Naive thymus-derived CD4-positive, alpha-beta T cell (primary cell): ENCODE data around the gene CNP. TPM values are rescaled to one million over a fixed set of nuclear protein-coding genes. Genes with fewer than 3 reads are reported as not detected.

Experiments used
- ATAC-seq: fragments of 150-1000 bp; cut with Tn5 transposase; 2 replicates; pipeline ENCODE4 v1.10.0; 2021; ENCODE audit warnings: mild to moderate bottlenecking, moderate library complexity
- CTCF ChIA-PET: fragments of 350-600 bp; sonication (Branson Sonifier 250); formaldehyde crosslinking; loops from one replicate; lab custom pipeline; 2021; ENCODE audit warnings: antibody characterized with exemption; lab: Charles Lee
- POLR2A ChIA-PET: fragments of 350-600 bp; sonication (Branson Sonifier 250); formaldehyde crosslinking; loops from one replicate; lab custom pipeline; 2021; ENCODE audit warnings: antibody characterized with exemption, inconsistent platforms; lab: Charles Lee
- DNase-seq, 9 donors: peaks; one replicate each; pipeline versions ENCODE4 v3.0.0 to v3.0.0-alpha.2; 2020 to 2022; ENCODE audit warnings: mixed read lengths in 1 of 9
- H3K27ac ChIP-seq: one replicate; pipeline ENCODE4 v1.7.0; 2013; ENCODE audit warnings: mild to moderate bottlenecking, low read depth, low read length, moderate library complexity
- H3K27me3 ChIP-seq, 2 donors: one replicate each; pipeline ENCODE4 v1.7.0; 2013; ENCODE audit warnings: low read length in 2 of 2, mild to moderate bottlenecking in 2 of 2, moderate library complexity in 2 of 2; ENCODE audit not compliant: control insufficient read depth in 2 of 2, insufficient read depth in 2 of 2
- H3K36me3 ChIP-seq, 3 experiments: 1 replicate in 2 of 3; 2 replicates in 1 of 3; pipeline ENCODE4 v1.7.0; 2013; ENCODE audit warnings: low read length in 3 of 3, mild to moderate bottlenecking in 3 of 3, moderate library complexity in 1 of 3; ENCODE audit not compliant: insufficient read depth in 3 of 3, control insufficient read depth in 2 of 3
- H3K4me1 ChIP-seq, 2 donors: one replicate each; pipeline ENCODE4 v1.7.0; 2013; ENCODE audit warnings: low read length in 2 of 2, mild to moderate bottlenecking in 2 of 2, moderate library complexity in 1 of 2; ENCODE audit not compliant: control insufficient read depth in 2 of 2, insufficient read depth in 2 of 2
- H3K4me3 ChIP-seq: 2 replicates; pipeline ENCODE4 v1.7.0; 2013; ENCODE audit warnings: mild to moderate bottlenecking, low read length
- H3K9me3 ChIP-seq, 3 experiments: 1 replicate in 2 of 3; 2 replicates in 1 of 3; pipeline ENCODE4 v1.7.0; 2013; ENCODE audit warnings: low read length in 3 of 3; ENCODE audit not compliant: control insufficient read depth in 2 of 3
- H3K27ac Mint-ChIP-seq, 9 donors: one replicate each; pipeline ENCODE4 v1.8.0; 2020 to 2022; ENCODE audit warnings: mixed read lengths in 9 of 9, mild to moderate bottlenecking in 8 of 9, moderate library complexity in 5 of 9, inconsistent platforms in 2 of 9
- H3K27me3 Mint-ChIP-seq, 5 donors: one replicate each; pipeline ENCODE4 v1.8.0; 2021 to 2022; ENCODE audit warnings: mixed read lengths in 5 of 5, mild to moderate bottlenecking in 1 of 5
- H3K36me3 Mint-ChIP-seq, 5 donors: one replicate each; pipeline ENCODE4 v1.8.0; 2020 to 2022; ENCODE audit warnings: mixed read lengths in 5 of 5, mild to moderate bottlenecking in 3 of 5, inconsistent platforms in 1 of 5
- H3K4me1 Mint-ChIP-seq, 7 donors: one replicate each; pipeline ENCODE4 v1.8.0; 2020 to 2022; ENCODE audit warnings: mixed read lengths in 7 of 7, mild to moderate bottlenecking in 3 of 7, inconsistent platforms in 1 of 7
- H3K4me3 Mint-ChIP-seq, 10 donors: one replicate each; pipeline ENCODE4 v1.8.0; 2020 to 2022; ENCODE audit warnings: mild to moderate bottlenecking in 10 of 10, mixed read lengths in 10 of 10, moderate library complexity in 6 of 10, inconsistent platforms in 2 of 10
- H3K9me3 Mint-ChIP-seq, 11 donors: one replicate each; pipeline ENCODE4 v1.8.0; 2020 to 2022; ENCODE audit warnings: mixed read lengths in 11 of 11, mild to moderate bottlenecking in 4 of 11, inconsistent platforms in 1 of 11, moderate library complexity in 1 of 11
- intact Hi-C, 2 donors: fragments of 100-400 bp; cut with micrococcal nuclease; formaldehyde crosslinking; loops; one replicate each; pipeline ENCODE4 v1.15.1; 2023
- polyA plus RNA-seq, 2 donors: library from polyadenylated mRNA; unstranded; fragments of 300-500 nt; fragmentation: Illumina TruSeq; gene quantifications; one replicate each; pipeline ENCODE4 v1.2.3, GENCODE V29; 2021
- total RNA-seq, 6 experiments: library from RNA in 5 of 6; stranded (reverse) in 5 of 6; gene quantifications; 1 replicate in 5 of 6; 2 replicates in 1 of 6; pipeline ENCODE4 v1.2.3 and lab custom pipeline; 2021 to 2026

The CNP gene
- total and polyA plus RNA-seq, 7 experiments from 2014 or later: 29.6 to 86.3 (median 32.5) TPM

- ATAC-seq: no peak
- intact Hi-C loops: loop anchor here (2.0 to 10.0 kb wide), 7 partner anchors 149 to 1371 kb away; partner anchors contain the start of genes STAT3 (in 2 of the 2), BECN1 (in 1 of the 2), KCNH4 (in 1 of the 2) and KLHL11 (in 1 of the 2)
- Histone ChIP-seq H3K9me3 (no peaks in the 10 kb centered on the region), H3K36me3 (peaks cover 0 to 13% (median 0%) of the 10 kb centered on the region in 3 experiments), H3K27ac (peak overlapping the region; percentile 98), H3K4me1 (peaks cover 35 to 40% of the 10 kb centered on the region in 2 donors), H3K4me3 (peak overlapping the region; percentile 79), H3K27me3 (no peaks in the 10 kb centered on the region)
- Mint-ChIP-seq H3K4me1 (peaks cover 50 to 84% (median 69%) of the 10 kb centered on the region in 7 donors), H3K36me3 (peaks cover 0 to 7% (median 0%) of the 10 kb centered on the region in 5 donors), H3K27ac (peak overlapping the region; percentile 96 to 100 (median 99)), H3K4me3 (peak overlapping the region; percentile 91 to 100 (median 99)), H3K9me3 (peaks cover 0 to 2% (median 0%) of the 10 kb centered on the region in 11 donors), H3K27me3 (no peaks in the 10 kb centered on the region)
- DNase-seq: peak in 1 of 9 donors; percentile 5
- CTCF ChIA-PET: interaction anchor here (1.5 to 3.5 kb wide), 2 partner anchors 10 to 50 kb away, joined by 3 to 22 read pairs; partner anchors contain the start of gene CNP
- POLR2A ChIA-PET: interaction anchor here (0.6 to 7.6 kb wide), 14 partner anchors 10 to 552 kb away, joined by 3 to 71 read pairs (median 6); partner anchors contain the start of genes CNP, DHX58, EIF1 and KAT2A
These were observed 49.8 kb downstream of the CNP start for GRCh38 chr17:42016411-42016831.

DNA sequence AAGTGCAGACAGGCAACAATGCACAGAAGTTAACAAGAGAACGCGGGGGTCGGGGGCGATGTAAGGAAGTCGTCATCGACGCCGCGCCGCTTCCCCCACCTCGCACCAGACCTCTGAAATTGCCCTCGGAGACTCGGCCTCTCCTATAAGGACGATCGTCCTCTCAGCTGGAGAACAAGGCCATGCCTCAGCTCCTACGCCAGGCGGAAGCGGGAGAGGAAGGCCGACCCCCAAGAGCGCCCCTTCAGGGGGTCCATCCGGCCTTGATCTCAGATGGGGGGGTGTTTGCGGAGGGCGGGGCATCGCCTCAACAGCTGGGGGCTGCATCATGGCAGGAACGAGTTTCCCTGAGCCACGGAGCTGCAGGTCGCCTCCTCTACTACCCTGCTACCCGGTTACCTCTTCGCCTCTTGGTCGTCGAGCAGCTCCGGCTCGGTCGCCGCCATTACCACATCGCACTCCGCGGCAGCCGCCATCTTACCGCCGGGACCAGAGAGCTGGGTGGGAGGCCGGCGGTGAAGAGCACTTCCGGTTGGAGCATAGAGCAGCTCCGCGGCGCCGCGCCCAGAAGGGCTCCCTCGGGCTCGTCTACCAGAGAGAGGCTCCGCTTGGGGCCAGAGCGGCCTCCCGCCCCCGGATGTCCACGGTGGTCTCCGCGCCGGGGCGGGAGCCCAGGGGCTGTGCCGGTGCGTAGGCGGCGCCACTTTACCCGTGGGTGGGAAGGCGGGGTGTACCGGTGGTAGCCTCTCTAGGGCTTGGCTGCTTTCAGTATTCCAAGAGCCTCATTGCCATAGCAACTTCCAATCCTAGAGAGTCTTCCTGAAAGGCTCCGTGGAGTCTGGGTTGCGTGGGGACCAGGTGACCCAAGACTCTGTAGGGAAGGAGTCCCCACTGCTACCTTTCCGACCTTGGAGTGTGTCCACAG, 50.6 kb downstream of the CNP start, which contains the start of gene DNAJC7:
TSS of gene DNAJC7 (minus strand) at position 499 of the 925 bp plus-strand sequence. CDS start at position 476, 23 bp downstream.
- peak within 1 kb of the TSS; percentile 96 to 100 (median 99) for H3K27ac Mint-ChIP-seq
- DNase-seq (peak; percentile 79 to 90 (median 87)), ATAC-seq (peak; percentile 91)
- Histone ChIP-seq H3K4me3 (peak within 1 kb of the TSS; percentile 79), H3K4me1 (peaks cover 37 to 40% of the 10 kb centered on the region in 2 donors), H3K36me3 (peaks cover 0 to 15% (median 0%) of the 10 kb centered on the region in 3 experiments), H3K9me3 (no peaks in the 10 kb centered on the region), H3K27ac (peak within 1 kb of the TSS; percentile 98), H3K27me3 (no peaks in the 10 kb centered on the region)
- H3K9me3 Mint-ChIP-seq: peaks cover 0 to 2% (median 0%) of the 10 kb centered on the region in 11 donors
- ChIA-PET CTCF (interaction anchor here (0.7 to 3.5 kb wide), 8 partner anchors 9 to 102 kb away, joined by 3 to 22 read pairs (median 4); partner anchors contain the start of gene CNP), POLR2A (interaction anchor here (0.6 to 7.6 kb wide), 28 partner anchors 9 to 1600 kb away, joined by 3 to 71 read pairs (median 4); partner anchors contain the start of genes CNP, DHX58, EIF1 and KAT2A)
- intact Hi-C loops: loop anchor here (1.0 to 10.0 kb wide), 15 partner anchors 51 to 1370 kb away; partner anchors contain the start of genes CNP (in 2 of the 2), DHX58 (in 2 of the 2), STAT3 (in 2 of the 2) and BECN1 (in 1 of the 2)
- H3K4me1 Mint-ChIP-seq: peaks cover 50 to 80% (median 65%) of the 10 kb centered on the region in 7 donors
- H3K4me3 Mint-ChIP-seq: peak within 1 kb of the TSS; percentile 91 to 100 (median 99)
- H3K27me3 Mint-ChIP-seq: no peaks in the 10 kb centered on the region
- peaks cover 0 to 8% (median 2%) of the 10 kb centered on the region in 5 donors for H3K36me3 Mint-ChIP-seq

DNA sequence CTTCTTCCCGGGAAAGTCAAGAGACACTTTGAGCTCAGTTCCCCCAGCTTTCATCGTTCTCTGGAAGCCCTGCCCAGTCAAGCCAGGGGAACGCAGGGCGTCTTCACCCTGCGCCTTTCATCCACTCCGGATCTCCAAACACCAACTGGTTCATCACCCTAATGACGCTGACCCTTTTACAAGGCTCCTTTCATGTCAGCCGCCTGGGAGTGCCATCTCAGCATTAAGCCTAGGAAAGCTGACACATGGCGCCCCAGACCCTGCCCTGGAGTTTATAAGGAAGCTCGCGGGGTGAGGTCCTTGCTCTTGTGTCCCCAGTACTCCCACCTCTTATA, 51.2 kb downstream of the CNP start:
- H3K9me3 Mint-ChIP-seq: peaks cover 0 to 2% (median 0%) of the 10 kb centered on the region in 11 donors
- no peak for DNase-seq
- Histone ChIP-seq H3K4me1 (peaks cover 37 to 40% of the 10 kb centered on the region in 2 donors), H3K4me3 (peak overlapping the region; percentile 79), H3K9me3 (no peaks in the 10 kb centered on the region), H3K27ac (peak overlapping the region; percentile 98), H3K36me3 (peaks cover 0 to 21% (median 0%) of the 10 kb centered on the region in 3 experiments), H3K27me3 (no peaks in the 10 kb centered on the region)
- ATAC-seq: no peak
- no peaks in the 10 kb centered on the region for H3K27me3 Mint-ChIP-seq
- H3K4me3 Mint-ChIP-seq: peak overlapping the region; percentile 91 to 100 (median 99)
- CTCF ChIA-PET: interaction anchor here (0.9 to 3.5 kb wide), 8 partner anchors 8 to 101 kb away, joined by 3 to 22 read pairs (median 4); partner anchors contain the start of gene CNP
- H3K36me3 Mint-ChIP-seq: peaks cover 0 to 10% (median 4%) of the 10 kb centered on the region in 5 donors
- H3K4me1 Mint-ChIP-seq: peaks cover 51 to 77% (median 62%) of the 10 kb centered on the region in 7 donors
- intact Hi-C loops: loop anchor here (1.0 to 10.0 kb wide), 15 partner anchors 52 to 1369 kb away; partner anchors contain the start of genes CNP (in 2 of the 2), DHX58 (in 2 of the 2), STAT3 (in 2 of the 2) and BECN1 (in 1 of the 2)
- POLR2A ChIA-PET: interaction anchor here (0.7 to 7.6 kb wide), 24 partner anchors 32 to 1600 kb away, joined by 3 to 71 read pairs (median 5); partner anchors contain the start of genes CNP, DHX58, EIF1 and KAT2A
- peak overlapping the region; percentile 96 to 100 (median 99) for H3K27ac Mint-ChIP-seq

DNA sequence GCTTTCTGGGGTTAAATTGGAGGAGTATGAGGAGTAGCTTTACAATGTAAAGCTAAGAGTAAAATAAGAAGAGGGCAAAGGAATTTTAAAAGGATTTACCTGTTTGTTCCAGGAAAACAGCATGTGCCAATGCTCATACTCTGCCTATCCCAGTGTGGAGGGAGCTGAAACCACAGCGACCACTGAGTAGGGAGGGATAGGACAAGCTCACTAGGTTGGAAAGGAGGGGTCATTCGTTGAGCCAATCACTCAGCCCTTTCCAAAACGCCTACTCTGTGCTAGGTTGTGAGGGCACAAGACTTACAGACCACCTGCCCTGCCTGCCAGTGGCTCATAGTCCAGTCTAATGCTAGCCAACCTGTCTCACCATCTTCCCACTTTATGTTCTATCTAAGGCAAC, 51.7 kb downstream of the CNP start:
- Histone ChIP-seq H3K9me3 (no peaks in the 10 kb centered on the region), H3K36me3 (peaks cover 0 to 26% (median 0%) of the 10 kb centered on the region in 3 experiments), H3K4me3 (peak overlapping the region; percentile 79), H3K27me3 (no peaks in the 10 kb centered on the region), H3K27ac (peak overlapping the region; percentile 98), H3K4me1 (peaks cover 37 to 40% of the 10 kb centered on the region in 2 donors)
- DNase-seq (no peak), ATAC-seq (no peak)
- H3K4me1 Mint-ChIP-seq: peaks cover 47 to 72% (median 58%) of the 10 kb centered on the region in 7 donors
- ChIA-PET POLR2A (interaction anchor here (0.5 to 7.6 kb wide), 15 partner anchors 52 to 1417 kb away, joined by 3 to 71 read pairs (median 7); partner anchors contain the start of genes CNP, DHX58, EIF1 and KAT2A), CTCF (interaction anchor here (0.9 to 3.5 kb wide), 8 partner anchors 8 to 100 kb away, joined by 3 to 22 read pairs (median 4); no protein-coding TSS in a partner anchor)
- peak overlapping the region; percentile 53 to 100 (median 99) for H3K27ac Mint-ChIP-seq
- intact Hi-C loops: loop anchor here (5.0 to 10.0 kb wide), 6 partner anchors 151 to 1369 kb away; partner anchors contain the start of genes BECN1 (in 1 of the 2), KCNH4 (in 1 of the 2) and KLHL11 (in 1 of the 2)
- H3K36me3 Mint-ChIP-seq: peaks cover 0 to 10% (median 4%) of the 10 kb centered on the region in 5 donors
- no peaks in the 10 kb centered on the region for H3K27me3 Mint-ChIP-seq
- peaks cover 0 to 2% (median 0%) of the 10 kb centered on the region in 11 donors for H3K9me3 Mint-ChIP-seq
- peak overlapping the region; percentile 91 to 100 (median 99) for H3K4me3 Mint-ChIP-seq

GRCh38 chr17:42018988-42019387, 52.4 kb downstream of the CNP start:
- no peak for DNase-seq
- Histone ChIP-seq H3K36me3 (peaks cover 0 to 32% (median 0%) of the 10 kb centered on the region in 3 experiments), H3K9me3 (no peaks in the 10 kb centered on the region), H3K27ac (no peak overlapping the region), H3K27me3 (no peaks in the 10 kb centered on the region), H3K4me1 (peaks cover 36 to 37% of the 10 kb centered on the region in 2 donors), H3K4me3 (no peak overlapping the region)
- Mint-ChIP-seq H3K4me1 (peaks cover 43 to 67% (median 54%) of the 10 kb centered on the region in 7 donors), H3K9me3 (peaks cover 0 to 2% (median 0%) of the 10 kb centered on the region in 11 donors), H3K27ac (peak overlapping the region in 6 of 9 donors; percentile 19 to 99 (median 88)), H3K27me3 (no peaks in the 10 kb centered on the region), H3K36me3 (peaks cover 0 to 10% (median 4%) of the 10 kb centered on the region in 5 donors), H3K4me3 (peak overlapping the region; percentile 37 to 100 (median 99))
- POLR2A ChIA-PET: interaction anchor here (0.5 to 7.6 kb wide), 10 partner anchors 23 to 1417 kb away, joined by 3 to 71 read pairs (median 8); partner anchors contain the start of genes CNP, DHX58, EIF1 and KAT2A
- no peak for ATAC-seq
- intact Hi-C loops: loop anchor here (5.0 to 10.0 kb wide), 6 partner anchors 152 to 1368 kb away; partner anchors contain the start of genes BECN1 (in 1 of the 2), KCNH4 (in 1 of the 2) and KLHL11 (in 1 of the 2)
- CTCF ChIA-PET: interaction anchor here (0.5 to 3.5 kb wide), 6 partner anchors 7 to 269 kb away, joined by 3 to 22 read pairs (median 4); partner anchors contain the start of gene CNP
